Tibial nerve (tissue), 4 donors: ENCODE results near the gene GALNT6. TPM values are rescaled to one million over a fixed set of nuclear protein-coding genes. Genes with fewer than 3 reads are reported as not detected.

Experiments
- DNase-seq, 2 donors: peaks; one replicate each; pipeline ENCODE4 v3.0.0-alpha.2; 2019; ENCODE audit warnings: low spot score in 2 of 2
- H3K27ac ChIP-seq, 4 donors: fragments of 200-600 bp; sonication (generic) in 3 of 4; one replicate each; pipeline ENCODE4 v1.5.1; 2017 to 2019; ENCODE audit warnings: mild to moderate bottlenecking in 1 of 4
- H3K27me3 ChIP-seq, 2 donors: fragments of 200-600 bp; sonication (generic) in 1 of 2; one replicate each; pipeline versions ENCODE4 v1.5.1 to v1.6.0; 2017 to 2019
- H3K36me3 ChIP-seq, 3 donors: fragments of 200-600 bp; sonication (generic); one replicate each; pipeline ENCODE4 v1.5.1; 2018 to 2019
- H3K4me1 ChIP-seq, 4 donors: fragments of 200-600 bp; sonication (generic) in 3 of 4; one replicate each; pipeline ENCODE4 v1.5.1; 2017 to 2019
- H3K4me3 ChIP-seq, 4 donors: fragments of 200-600 bp; sonication (generic) in 3 of 4; one replicate each; pipeline ENCODE4 v1.5.1; 2017 to 2019; ENCODE audit warnings: mild to moderate bottlenecking in 1 of 4, moderate library complexity in 1 of 4
- H3K9me3 ChIP-seq, 4 donors: fragments of 200-600 bp; sonication (generic) in 3 of 4; one replicate each; pipeline ENCODE4 v1.5.1; 2017 to 2019
- CTCF ChIP-seq, 5 experiments: fragments of 200-600 bp in 3 of 5; fragments of 450-650 bp in 2 of 5; sonication (generic) in 3 of 5; IDR thresholded peaks; one replicate each; pipeline ENCODE4 v1.5.1; 2016 to 2019; ENCODE audit warnings: antibody characterized with exemption in 5 of 5, mild to moderate bottlenecking in 3 of 5, moderate library complexity in 2 of 5
- EP300 ChIP-seq, 2 donors: sonication (generic); formaldehyde crosslinking; IDR thresholded peaks; one replicate each; pipeline ENCODE4 v1.6.1; 2017; ENCODE audit warnings: antibody characterized with exemption in 2 of 2, mild to moderate bottlenecking in 1 of 2
- POLR2A ChIP-seq, 2 donors: fragments of 450-650 bp; IDR thresholded peaks; one replicate each; pipeline ENCODE4 v1.6.1; 2017; ENCODE audit warnings: antibody characterized with exemption in 2 of 2, mild to moderate bottlenecking in 2 of 2, moderate library complexity in 2 of 2
- WGBS, 2 donors: methylation state at CpG; one replicate each; pipeline ENCODE4 v1.1.5; 2018; 5-methylcytosine and 5-hydroxymethylcytosine counted together
- total RNA-seq, 4 donors: library from RNA; depleted of rRNA; stranded (reverse); fragments of >200 nt; gene quantifications; one replicate each; pipeline ENCODE4 v1.1.0, GENCODE V29; 2016

GALNT6 gene
- total RNA-seq, 4 donors from 2014 or later, result 1.0 to 6.3 (median 4.3) TPM

GRCh38 chr12:51329742-51330141 lies 61.5 kb downstream of the GALNT6 start:
- Histone ChIP-seq H3K4me1 (peaks cover 0 to 12% (median 9%) of the 10 kb centered on the region in 4 donors), H3K27me3 (no peaks in the 10 kb centered on the region), H3K27ac (no peak overlapping the region), H3K9me3 (no peaks in the 10 kb centered on the region), H3K36me3 (no peaks in the 10 kb centered on the region), H3K4me3 (no peak overlapping the region)
- WGBS, 2 donors, result 60 to 66% methylated on average over 5 of the region's 5 CpGs
- no peak for TF ChIP-seq POLR2A (IDR thresholded peaks at IDR 0.05)
- TF ChIP-seq EP300 (IDR thresholded peaks at IDR 0.05), result no peak
- no peak for TF ChIP-seq CTCF (IDR thresholded peaks at IDR 0.05)
- DNase-seq, result no peak

DNA sequence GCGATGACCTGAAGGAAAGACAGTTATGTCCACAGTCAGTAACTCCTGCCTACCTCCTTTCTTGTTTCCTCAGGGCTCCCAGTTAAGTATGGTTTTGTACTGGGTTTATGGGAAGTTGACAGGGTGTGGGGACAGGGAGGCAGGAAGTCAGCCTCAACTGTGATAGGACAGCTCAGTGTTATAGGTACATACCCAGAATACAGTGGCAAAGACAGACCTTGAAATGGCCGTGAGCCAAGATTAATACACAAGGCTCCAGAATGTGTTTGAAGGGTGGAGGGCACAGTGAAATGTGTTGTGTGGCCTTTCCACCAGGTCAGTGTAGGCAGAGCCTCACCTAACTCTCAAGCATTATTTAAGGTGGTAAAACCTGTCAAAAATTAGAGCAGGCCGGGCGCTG lies 62.6 kb downstream of the GALNT6 start:
- Histone ChIP-seq H3K4me1 (peaks cover 0 to 12% (median 9%) of the 10 kb centered on the region in 4 donors), H3K27me3 (no peaks in the 10 kb centered on the region), H3K27ac (no peak overlapping the region), H3K4me3 (no peak overlapping the region), H3K9me3 (no peaks in the 10 kb centered on the region), H3K36me3 (no peaks in the 10 kb centered on the region)
- TF ChIP-seq EP300 (IDR thresholded peaks at IDR 0.05) (no peak), CTCF (IDR thresholded peaks at IDR 0.05) (no peak), POLR2A (IDR thresholded peaks at IDR 0.05) (no peak)
- WGBS, 2 donors, result 91 to 96% methylated on average over 4 of the region's 4 CpGs
- no peak for DNase-seq

- Histone ChIP-seq H3K27ac (peak overlapping the region in 3 of 4 donors; percentile 18 to 60 (median 20)), H3K9me3 (no peaks in the 10 kb centered on the region), H3K27me3 (no peaks in the 10 kb centered on the region), H3K4me3 (no peak overlapping the region), H3K4me1 (peaks cover 0 to 12% (median 9%) of the 10 kb centered on the region in 4 donors), H3K36me3 (no peaks in the 10 kb centered on the region)
- DNase-seq, result peak in 1 of 2 donors; percentile 41
- TF ChIP-seq POLR2A (IDR thresholded peaks at IDR 0.05) (no peak), CTCF (IDR thresholded peaks at IDR 0.05) (no peak), EP300 (IDR thresholded peaks at IDR 0.05) (peak in 1 of 2 donors; percentile 69)
- 54 to 56% methylated on average over 7 of the region's 7 CpGs for WGBS, 2 donors
Measured at GRCh38 chr12:51326698-51327439, 64.3 kb downstream of the GALNT6 start.

DNA sequence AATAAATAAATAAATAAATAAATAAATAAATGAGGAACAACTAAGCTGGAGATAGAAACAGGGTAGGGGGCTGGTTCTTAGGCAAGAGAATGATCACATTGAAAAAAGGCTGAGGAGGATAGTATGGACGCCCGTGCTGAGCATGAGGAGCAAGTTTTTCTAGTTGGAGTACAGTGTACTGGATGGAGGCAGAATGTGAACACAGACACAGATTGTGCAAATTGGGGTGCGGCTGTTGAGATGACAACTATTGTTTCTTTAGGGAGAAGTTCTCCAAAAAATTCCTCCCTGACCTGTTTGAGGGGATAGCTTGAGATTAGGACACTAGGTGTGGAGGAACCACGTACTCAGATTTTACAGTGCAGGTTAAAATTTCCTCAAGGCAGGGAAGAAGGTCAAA lies 66.3 kb downstream of the GALNT6 start:
- WGBS, 2 donors, result 82 to 91% methylated on average over 4 of the region's 4 CpGs
- no peak for DNase-seq
- no peak overlapping the region for H3K4me3 ChIP-seq
- no peak for TF ChIP-seq CTCF (IDR thresholded peaks at IDR 0.05)
- no peak for TF ChIP-seq EP300 (IDR thresholded peaks at IDR 0.05)
- TF ChIP-seq POLR2A (IDR thresholded peaks at IDR 0.05), result no peak
- no peaks in the 10 kb centered on the region for H3K27me3 ChIP-seq
- H3K9me3 ChIP-seq, result no peaks in the 10 kb centered on the region
- peaks cover 0 to 21% (median 15%) of the 10 kb centered on the region in 4 donors for H3K4me1 ChIP-seq
- H3K27ac ChIP-seq, result no peak overlapping the region
- H3K36me3 ChIP-seq, result no peaks in the 10 kb centered on the region
